Limb (tissue), 2 donors: ENCODE results near the gene MFSD6.
"Not testable (repeated sequence)": the region's sequence is repeated elsewhere in the genome, so short reads cannot be mapped to it uniquely, and the experiment has no call there.

Experiments
- DNase-seq, 2 donors: peaks; one replicate each; pipeline ENCODE4 v3.0.0-alpha.2; 2016; ENCODE audit errors: extremely low spot score in 2 of 2

The MFSD6 gene

DNA sequence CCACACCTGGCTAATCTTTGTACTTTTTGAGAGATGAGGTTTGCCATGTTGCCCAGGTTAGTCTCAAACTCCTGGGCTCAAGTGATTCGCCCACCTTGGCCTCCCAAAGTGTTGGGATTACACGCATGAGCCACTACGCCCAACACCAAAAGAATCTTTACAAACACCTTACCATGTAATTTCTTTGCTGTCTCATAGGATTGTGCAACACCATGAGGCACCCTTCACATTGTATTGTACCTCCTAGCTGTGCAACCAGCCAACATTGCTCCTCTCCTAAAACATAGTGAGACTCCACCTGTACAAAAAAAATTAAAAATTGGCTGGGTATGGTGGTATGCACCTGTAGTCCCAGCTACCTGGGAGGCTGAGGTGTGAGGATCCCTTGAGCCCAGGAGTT lies 3.1 kb upstream of the MFSD6 start:
- DNase-seq: no peak

DNA sequence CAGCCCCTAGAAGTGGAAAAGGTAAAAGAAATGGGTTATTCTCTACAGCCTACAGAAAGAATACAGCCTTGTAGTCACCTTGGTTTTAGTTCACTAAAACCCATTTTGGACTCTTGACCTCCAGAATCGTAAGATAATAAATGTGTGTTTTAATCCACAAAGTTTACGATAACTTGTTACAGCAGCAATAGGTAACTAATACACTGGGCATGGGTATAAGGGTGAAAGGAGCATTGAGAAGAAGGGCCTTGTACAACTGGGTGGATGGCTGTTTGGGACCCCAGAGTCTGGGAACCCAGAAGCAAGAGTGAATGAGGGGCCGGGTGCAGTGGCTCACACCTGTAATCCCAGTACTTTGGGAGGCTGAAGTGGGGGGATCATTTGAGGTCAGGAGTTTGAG lies 2.2 kb upstream of the MFSD6 start:
- DNase-seq: no peak

DNA sequence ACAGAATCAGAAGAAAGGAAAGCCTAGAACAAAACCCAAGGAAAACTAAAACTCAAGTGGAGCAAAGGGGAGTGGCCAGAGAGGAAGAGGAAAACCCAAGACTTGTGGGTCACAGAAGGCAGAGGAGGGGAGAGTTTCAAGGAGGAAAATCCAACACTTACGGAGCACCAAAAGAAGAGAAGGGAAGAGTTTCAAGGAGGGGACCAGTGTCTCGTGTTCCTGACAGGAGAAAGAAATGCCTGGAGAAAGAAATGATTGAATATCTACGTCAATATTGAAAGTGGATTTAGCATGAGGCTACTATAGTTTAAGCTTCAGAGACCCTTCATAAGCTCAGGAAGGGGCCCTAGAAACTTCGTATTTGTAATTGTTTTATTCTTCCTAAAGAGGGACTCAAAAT lies 1.4 kb upstream of the MFSD6 start:
- no peak for DNase-seq

DNA sequence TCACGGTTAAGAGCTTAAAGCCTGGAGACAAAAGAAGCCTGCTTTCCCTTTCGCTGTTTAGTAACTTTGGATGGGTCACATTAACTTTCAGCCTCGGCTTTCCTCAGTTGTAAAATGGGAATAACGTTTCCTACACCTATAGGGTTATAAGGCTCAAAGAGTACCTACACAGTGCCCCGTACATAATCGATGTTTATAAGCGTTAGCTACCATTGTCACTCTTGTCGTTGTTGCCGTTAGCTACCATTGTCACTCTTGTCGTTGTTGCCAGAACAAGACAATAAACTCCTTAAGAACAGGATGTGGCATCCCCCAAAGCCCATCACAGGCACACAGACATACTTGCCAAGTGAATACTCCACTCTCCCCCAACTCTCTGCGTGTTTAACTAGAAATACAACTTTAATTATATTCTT lies 901 bp upstream of the MFSD6 start:
- DNase-seq: no peak

DNA sequence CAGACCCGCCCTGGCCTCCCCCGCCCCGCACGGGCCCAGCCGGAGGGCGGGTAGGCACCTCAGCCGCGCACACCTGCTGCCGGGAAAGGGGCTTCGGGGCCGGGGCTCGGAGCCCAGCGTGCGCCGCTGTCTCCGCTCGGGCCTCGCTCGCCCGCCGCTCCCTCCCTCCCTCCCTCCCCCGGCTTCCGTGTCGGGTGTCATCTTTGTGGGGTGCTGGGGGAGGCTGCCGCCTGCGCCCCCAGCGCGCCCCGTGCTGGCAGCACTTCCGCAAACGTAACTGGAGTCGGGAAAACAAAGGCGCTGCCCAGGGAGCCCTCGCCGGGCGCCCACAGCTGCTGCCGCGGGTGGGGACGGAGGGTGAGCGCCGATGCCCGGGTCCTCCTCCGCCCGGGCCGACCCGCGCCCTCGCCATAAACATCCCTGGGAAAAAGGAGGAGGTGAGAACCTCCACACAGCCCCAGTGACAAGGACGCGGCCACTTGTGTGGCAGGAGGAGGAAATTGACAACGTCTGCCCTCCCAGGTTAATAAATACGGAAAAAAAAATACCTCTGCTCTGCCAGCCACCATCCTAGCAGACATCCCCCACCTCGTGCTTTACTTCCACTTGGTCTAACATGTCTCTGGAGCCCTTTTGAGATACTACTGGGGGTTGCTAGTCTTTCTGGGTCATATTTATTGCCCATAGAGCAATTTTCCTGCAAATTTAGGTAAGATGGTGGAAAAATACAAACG lies 550 bp downstream of the MFSD6 start:
- no peak for DNase-seq

DNA sequence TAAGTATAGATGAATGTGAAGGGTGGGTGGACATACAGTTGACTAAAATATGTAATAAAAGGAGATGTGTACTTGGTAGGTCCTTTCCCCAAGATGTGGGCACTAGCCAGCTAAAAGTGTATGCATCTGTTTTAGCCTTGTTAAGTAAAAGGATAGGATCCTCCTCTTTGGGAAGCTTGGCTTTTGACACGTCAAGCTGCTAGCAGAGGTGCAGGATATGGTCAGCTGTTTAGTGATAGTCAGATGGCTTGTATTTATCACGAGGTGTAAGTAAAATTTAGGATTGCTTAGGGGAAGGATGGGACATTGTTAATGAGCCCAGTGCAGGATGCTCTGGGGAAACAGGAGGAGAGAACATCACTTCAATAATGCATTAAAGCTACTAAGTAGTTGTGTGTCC lies 1.5 kb downstream of the MFSD6 start:
- DNase-seq: no peak

DNA sequence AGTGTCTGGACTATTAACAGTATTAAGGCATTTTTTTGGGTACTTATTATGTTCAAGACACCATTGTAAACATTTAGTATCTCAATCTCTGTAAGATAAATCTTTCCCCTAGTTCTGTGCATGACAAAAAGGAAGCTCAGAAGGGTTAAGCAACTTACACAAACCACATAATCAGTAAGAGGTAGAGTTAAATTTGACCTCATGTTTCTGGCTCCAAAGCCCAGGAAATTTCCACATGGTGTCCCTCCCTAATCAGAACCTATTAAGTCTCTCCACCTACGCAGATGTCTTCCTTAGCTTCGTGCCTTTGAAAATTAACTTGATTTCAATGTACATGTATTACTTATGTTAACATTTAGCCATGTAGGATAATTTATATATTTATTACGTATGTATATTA lies 2.0 kb downstream of the MFSD6 start:
- DNase-seq: no peak

DNA sequence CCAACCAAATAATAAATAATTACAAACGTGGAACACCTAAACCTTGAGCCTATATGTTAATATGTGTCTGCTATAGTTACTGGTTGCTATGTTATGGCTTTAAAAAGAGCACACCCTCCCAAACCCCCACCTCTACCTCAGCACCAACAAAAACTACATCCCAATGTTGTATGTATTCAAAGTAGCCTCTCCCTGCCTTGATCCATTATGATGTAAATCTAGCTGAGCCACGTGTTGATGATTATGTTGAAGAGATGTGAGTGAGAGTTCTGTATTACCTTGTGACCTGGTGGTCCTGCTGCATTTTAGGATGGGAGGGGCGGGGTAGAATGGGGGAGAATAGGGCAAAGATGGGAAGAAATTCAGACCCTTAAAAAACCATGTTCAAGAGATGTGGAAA lies 4.8 kb downstream of the MFSD6 start:
- no peak for DNase-seq

DNA sequence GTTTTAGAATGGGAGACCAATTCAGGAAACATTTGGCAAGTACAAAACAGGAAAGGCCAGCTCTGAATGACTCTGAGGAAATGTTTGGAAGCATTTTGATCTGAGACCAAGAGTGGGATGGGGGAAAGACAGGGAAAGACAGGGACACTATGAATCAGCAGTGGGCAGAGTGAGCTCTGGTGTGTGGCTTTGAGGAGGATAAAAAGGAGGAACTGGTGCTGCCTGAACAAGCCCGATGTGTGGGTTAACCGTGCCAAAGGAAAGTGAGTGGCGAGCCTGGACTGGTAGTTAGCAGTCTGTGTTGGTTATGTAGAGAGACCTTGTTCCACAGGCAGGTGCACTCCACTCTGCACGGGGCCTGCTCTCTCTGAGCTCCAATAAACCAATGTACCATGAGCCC lies 5.3 kb downstream of the MFSD6 start:
- DNase-seq: no peak

DNA sequence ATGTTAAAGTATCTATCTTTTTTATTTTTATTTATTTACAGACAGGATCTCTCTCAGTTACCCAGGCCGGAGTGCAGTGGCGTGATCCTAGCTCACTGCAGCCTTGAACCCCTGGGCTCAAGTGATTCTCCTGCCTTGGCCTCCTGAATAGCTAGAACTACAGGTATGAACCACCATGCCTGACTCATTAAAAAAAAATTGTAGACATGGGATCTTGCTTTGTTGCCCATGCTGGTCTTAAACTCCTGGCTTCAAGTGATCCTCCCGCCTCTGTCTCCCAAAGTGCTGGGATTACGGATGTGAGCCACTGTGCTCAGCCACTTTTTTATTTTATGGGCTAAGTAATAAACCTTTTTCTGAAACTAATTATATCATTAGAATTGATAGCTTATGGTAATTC lies 7.1 kb downstream of the MFSD6 start:
- no peak for DNase-seq

DNA sequence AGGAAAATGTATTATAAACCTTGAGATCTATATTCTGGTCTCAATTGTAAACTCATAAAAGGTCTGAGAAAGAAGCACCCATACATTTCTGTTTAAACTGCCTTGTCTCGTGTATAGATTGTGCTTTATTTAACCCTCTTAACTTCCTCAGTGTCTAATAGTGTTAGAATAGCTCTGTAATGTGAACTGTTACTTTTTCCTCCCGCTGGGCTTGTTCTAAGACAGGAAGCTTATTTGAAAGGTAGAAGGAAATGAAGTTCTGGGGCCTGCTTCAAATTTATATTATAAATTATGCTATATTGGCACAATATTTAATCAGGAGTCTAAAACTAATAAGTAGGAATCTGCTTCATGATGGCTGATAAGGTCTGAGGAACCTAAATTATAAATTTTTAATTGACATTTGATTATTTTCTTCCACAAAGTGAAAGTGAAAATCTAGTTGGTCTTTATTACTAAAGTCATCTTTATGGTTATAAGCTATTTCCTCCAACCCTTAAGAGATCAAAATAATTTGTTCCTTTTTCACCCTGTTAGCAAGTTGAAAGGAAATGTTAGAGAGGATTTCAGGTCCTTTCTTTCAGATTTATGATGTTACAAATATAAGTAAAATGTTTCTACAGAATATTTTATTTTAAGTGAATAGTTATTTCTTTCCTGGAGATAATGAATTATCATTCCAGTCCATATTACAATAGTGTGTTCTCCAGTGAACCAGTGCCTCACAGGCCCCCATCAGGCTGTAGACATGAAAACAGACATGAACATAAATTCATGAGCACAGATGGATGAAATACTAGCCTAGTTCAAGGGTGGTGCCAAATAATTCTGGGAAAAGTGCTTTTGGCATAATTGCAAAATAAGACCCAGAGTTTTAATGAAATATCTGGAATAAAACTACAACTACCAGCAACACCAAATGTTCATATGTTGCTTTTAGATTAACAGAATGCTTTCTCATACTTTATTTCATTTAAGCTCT lies 7.9 kb downstream of the MFSD6 start:
- DNase-seq: peak in 1 of 2 donors; percentile 21

DNA sequence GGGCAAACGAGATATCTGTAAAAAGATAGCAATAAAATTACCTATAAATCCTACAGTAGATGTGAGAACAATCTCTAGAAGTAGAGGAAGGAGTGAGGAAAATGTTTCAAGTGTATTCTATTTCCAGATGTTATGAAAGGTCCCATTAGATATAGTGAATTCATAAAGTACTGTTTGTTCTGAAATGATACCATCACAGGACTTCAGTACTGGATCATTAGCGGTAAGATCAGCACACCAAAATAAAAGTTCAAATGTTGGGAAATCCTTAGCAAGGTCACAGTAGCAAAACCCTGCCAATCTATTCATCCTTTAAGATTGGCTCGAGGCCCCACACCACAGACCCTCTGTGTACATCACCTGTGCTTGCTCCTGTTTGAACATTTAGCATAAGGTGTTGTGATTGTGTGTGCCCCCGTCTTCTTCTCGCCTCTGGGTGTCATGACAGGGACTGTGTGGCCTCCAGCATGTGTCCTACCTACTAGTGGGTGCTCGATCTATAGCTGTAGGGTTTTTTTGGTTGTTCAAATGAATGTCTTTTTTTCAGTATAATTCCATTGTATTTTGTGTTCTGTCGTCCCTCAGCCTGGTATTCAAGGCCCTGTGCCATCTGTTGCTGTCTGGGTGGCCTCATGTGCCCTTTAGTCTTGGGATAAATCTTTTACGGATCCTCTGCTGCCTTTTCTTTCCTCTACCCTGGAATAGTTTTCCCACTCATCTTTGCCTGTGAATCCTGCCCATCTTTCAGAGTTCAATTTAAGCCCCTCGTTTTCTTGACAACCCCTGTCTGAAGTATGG lies 9.1 kb downstream of the MFSD6 start:
- no peak for DNase-seq

DNA sequence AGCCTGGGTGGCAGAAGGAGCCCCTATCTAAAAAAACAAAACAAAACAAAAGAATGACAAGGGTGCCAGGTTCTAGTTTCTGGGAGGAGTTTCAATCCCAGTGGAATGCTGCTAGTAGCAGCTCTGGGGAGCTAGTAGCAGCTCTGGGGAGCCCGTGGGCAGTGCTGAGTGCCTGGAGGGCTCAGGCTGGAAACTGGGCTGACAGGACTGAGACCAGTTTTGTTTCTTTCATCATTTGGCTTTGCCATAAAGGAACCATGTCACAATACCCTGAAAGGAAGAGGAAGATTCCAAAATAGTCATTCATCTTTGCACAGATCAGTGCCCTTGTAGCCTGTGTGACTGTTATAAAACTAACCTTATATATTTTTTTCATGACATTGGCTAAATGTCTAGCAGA lies 10.6 kb downstream of the MFSD6 start:
- DNase-seq: no peak

DNA sequence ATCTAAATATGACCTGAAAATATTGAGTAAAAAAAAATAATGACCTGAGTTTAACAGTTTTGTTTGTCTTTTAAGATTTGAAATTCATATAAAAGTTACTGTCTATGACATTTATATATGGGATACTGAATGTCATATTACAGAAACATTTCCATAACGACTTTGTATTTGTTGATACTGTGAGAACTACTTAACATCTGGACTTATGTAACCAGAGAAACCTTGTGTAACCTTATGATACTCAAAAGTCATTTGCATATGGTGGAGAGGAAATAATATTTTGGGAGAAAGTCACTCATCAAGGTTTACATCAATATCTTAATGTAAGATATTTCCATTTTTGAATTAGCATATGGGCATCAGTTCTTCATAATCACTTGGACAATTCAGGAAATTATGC lies 12.6 kb downstream of the MFSD6 start:
- no peak for DNase-seq

DNA sequence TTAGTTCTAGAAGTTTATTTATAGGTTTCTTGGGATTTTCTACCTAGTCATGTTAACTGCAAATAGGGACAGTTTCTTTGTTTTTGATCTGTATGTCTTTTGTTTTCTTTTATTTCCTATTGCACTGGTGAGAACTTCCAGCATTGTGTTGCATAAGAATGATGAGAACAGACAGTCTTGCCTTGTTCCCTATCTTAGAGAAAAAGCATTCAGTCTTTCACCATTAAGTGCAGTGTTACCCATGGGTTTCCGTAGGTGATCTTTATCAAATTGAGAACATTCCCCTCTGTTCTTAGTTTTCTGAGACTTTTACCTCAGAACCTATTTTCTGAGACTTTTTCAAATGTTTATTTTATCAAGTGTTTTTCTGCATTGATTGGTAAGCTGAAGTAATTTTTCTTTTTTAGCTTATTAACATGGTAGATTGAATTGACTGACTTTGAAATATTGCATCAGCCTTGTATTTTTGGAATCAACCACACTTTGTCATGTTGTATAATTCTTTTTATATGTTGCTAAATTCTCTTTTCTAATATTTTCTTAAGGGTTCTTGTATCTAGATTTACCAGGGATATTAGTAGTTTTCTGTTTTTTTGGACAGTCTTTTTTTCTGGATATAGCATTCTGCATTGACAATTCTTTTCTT lies 17.2 kb downstream of the MFSD6 start:
- no peak for DNase-seq

DNA sequence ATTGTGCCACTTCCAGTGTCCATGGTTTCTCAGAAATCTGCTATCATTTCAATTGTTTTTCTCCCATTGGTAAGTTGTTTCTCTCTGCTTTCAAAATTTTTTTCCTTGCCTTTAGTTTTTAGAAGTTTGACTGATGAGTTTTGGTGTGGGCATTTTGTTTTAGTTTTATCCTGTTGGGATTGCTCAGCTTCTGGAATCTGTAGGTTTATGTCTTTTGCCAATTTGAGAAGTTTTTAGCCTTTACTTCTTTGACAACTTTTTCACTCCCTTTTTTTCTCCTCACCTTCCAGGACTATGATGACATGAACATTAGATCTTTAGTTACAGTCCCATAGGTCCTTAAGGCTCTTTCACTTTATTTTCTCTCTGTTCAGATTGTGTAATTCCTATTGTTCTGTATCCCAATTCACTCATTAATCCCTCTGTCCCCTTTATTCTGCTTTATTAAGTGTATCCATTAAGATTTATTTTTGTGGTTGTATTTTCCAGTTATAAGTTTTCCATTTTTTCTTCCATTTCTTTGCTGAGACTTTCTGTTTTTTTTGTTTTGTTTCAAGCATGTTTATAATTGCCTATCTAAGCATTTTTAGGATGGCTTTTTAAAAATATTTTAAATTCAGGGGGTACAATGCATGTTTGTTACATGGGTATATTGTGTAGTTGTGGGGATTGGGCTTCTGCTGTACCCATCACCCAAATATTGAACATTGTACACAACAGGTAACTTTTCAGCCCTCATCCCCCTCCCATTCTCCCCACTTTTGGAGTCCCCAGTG lies 17.9 kb downstream of the MFSD6 start:
- DNase-seq: no peak

DNA sequence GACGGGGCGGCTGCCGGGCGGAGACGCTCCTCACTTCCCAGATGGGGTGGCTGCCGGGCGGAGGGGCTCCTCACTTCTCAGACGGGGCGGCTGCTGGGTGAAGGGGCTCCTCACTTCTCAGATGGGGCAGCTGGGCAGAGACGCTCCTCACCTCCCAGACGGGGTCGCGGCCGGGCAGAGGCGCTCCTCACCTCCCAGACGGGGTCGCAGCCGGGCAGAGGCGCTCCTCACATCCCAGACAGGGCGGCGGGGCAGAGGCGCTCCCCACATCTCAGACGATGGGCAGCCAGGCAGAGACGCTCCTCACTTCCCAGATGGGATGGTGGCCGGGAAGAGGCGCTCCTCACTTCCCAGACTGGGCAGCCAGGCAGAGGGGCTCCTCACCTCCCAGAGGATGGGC lies 22.7 kb downstream of the MFSD6 start:
- DNase-seq: not testable (repeated sequence)

DNA sequence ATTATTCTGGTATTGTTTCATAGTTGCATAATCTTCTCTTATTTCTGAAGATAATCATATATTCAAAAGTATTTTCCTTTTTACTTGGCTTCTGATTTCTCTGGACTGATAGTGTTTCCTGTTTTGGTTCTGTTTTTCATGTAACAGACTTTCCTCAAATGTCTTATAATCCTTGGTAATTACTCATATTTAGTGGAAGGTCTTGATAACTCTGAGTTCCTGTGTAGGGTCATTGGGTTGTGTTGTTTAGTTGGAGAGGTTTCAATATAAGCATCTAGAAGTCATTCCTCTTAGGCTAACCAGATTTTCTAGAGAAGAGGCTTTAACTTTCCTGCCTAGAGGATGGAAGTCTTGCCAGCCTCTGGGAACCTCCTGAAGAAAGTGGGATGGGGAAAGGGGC lies 23.8 kb downstream of the MFSD6 start:
- DNase-seq: no peak

DNA sequence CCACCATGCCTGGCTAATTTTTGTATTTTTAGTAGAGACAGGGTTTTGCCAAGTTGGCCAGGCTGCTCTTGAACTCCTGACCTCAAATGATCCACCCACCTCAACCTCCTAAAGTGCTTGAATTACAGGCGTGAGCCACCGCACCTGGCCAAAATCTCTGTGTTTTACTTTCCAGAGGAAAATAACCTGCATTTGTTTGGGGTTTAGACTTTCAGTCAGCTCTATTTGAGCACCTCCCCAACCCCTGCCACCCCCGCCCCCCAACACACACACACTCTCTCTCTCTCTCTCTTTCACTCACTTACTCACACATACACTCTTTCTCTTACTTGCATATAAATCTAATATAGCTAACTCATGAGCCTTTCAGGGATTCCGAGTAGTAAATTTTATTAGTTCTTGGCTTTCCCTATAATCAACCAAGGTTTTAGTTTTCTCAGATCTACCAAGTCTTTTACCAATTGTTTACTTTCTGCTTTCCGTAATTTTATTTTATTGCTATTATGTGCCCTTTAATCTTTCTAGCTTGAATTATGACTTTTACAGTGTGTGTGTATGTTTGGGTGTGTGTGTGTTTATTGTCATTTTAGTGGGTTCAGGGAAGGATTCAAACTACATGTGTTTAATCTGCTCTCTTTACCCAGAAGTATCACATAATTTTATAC lies 24.5 kb downstream of the MFSD6 start:
- no peak for DNase-seq

DNA sequence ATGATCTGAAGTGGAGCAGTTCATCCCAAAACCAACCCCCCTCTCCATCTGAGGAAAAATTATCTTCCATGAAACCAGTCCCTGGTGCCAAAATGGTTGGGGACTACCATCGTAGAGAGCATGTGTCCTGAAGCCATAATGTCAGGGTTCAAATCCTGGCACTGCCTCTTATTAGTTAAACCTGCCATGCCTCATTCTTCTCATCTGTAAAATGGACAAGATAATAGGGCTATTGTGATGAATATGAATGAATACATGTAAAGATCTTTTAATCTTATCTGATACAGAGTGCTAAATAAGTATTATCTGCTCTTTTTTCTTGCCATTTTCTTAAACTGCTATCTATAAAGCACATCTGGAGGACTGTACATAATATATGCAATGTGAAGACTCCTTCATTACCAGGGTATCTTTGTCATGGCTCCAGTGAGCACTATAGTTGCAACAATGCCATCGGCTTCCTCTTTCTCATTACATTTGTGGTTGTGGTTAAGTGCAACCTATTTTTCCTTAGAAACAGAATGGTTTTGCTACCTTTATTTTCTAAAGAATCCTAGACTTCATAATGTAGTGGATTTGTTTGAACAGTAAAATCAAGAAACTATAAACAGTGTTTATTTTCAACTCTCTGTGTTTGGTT lies 27.0 kb downstream of the MFSD6 start:
- DNase-seq: no peak
